Measurements from ENCODE around the gene RPS10.
"Not testable (repeated sequence)": the region's sequence is repeated elsewhere in the genome, so short reads cannot be mapped to it uniquely, and the experiment has no call there.

The RPS10 gene

DNA sequence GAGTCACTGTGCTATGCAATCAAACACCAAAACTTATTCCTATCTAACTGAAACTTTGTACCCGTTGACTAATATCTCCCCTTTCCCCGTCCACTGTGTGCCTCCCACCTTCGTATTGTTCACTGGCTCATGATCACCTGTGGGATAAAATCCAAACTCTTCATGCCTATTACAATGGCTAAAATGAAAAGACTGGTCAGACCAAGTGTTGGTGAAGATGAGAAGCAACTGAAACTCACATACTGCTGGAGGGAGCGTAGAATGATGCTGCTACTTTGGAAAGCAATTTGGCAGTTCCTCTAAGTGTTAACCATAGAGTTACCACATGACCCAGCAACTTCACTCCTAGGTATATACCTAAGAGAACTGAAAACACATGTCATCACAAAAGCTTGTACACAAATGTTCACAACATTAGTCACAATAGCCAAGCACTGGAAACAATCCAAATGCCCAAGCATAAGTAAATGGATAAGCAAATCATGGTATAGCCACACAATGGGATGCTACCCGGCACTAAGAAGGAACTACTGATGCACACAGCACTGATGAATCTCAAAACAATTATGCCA is 13.1 kb downstream of the RPS10 start:
- no peak for TF ChIP-seq EZH2 (IDR thresholded peaks at IDR 0.05; ENCODE audit: borderline replicate concordance, low read length)
- TF ChIP-seq, protein P1, sequence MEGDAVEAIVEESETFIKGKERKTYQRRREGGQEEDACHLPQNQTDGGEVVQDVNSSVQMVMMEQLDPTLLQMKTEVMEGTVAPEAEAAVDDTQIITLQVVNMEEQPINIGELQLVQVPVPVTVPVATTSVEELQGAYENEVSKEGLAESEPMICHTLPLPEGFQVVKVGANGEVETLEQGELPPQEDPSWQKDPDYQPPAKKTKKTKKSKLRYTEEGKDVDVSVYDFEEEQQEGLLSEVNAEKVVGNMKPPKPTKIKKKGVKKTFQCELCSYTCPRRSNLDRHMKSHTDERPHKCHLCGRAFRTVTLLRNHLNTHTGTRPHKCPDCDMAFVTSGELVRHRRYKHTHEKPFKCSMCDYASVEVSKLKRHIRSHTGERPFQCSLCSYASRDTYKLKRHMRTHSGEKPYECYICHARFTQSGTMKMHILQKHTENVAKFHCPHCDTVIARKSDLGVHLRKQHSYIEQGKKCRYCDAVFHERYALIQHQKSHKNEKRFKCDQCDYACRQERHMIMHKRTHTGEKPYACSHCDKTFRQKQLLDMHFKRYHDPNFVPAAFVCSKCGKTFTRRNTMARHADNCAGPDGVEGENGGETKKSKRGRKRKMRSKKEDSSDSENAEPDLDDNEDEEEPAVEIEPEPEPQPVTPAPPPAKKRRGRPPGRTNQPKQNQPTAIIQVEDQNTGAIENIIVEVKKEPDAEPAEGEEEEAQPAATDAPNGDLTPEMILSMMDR (IDR thresholded peaks at IDR 0.05; ENCODE audit: low read length) = no peak
- no peaks in the 10 kb centered on the region for H4K20me1 ChIP-seq (ENCODE audit: insufficient read depth, low read length)

DNA sequence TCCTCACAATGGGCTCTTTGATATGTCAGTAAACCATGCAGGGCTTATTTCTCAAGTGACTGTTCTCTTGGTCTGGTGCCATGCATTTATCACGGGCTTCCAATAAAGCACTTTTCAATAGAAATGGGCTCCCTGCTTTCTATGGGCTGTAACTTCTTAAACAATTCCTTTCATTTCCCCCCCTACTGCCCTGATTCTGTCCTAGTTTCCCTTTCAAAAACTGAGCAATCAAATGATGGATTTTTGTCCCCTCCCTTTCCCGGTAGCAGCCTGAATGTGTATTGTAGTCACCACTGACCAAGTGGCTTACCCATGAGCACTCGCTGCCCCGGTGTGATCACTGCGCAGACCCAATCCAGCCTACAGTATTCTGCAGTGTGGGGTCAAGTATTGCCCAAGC is 13.9 kb downstream of the RPS10 start:
- H4K20me1 ChIP-seq (ENCODE audit: insufficient read depth, low read length) = no peaks in the 10 kb centered on the region
- no peaks in the 10 kb centered on the region for H3K27me3 ChIP-seq (ENCODE audit: insufficient read depth, low read length)
- H2AFZ ChIP-seq (ENCODE audit: low read length) = no peak overlapping the region
- H3K4me1 ChIP-seq (ENCODE audit: insufficient read depth, low read length, severe bottlenecking) = no peaks in the 10 kb centered on the region
- H3K9ac ChIP-seq (ENCODE audit: low read length) = no peak overlapping the region
- no peaks in the 10 kb centered on the region for H3K9me2 ChIP-seq (ENCODE audit: low read depth, low read length)
- TF ChIP-seq, protein P1 (IDR thresholded peaks at IDR 0.05; ENCODE audit: low read length) = no peak
- TF ChIP-seq EZH2 (IDR thresholded peaks at IDR 0.05; ENCODE audit: borderline replicate concordance, low read length) = no peak
- H3K4me2 ChIP-seq (ENCODE audit: low read length) = no peak overlapping the region
- no peaks in the 10 kb centered on the region for H3F3A ChIP-seq (ENCODE audit: insufficient read depth, low read length)
- no peak overlapping the region for H3K4me3 ChIP-seq (ENCODE audit: low read depth, low read length, poor library complexity, severe bottlenecking)
- peaks cover 30% of the 10 kb centered on the region for H3K36me3 ChIP-seq (ENCODE audit: insufficient read depth, low read length)
- no peaks in the 10 kb centered on the region for H3K9me3 ChIP-seq (ENCODE audit: low read length)
- H3K79me2 ChIP-seq (ENCODE audit: insufficient read depth, low read length) = no peaks in the 10 kb centered on the region
- H3K27ac ChIP-seq (ENCODE audit: low read depth, low read length, poor library complexity, severe bottlenecking) = no peak overlapping the region

More for the DNA sequence above, 13.1 kb downstream of the RPS10 start:
- no peaks in the 10 kb centered on the region for H3F3A ChIP-seq (ENCODE audit: insufficient read depth, low read length)
- H2AFZ ChIP-seq (ENCODE audit: low read length) = no peak overlapping the region
- no peak overlapping the region for H3K4me3 ChIP-seq (ENCODE audit: low read depth, low read length, poor library complexity, severe bottlenecking)
- peaks cover 38% of the 10 kb centered on the region for H3K36me3 ChIP-seq (ENCODE audit: insufficient read depth, low read length)
- H3K9me3 ChIP-seq (ENCODE audit: low read length) = no peaks in the 10 kb centered on the region
- no peaks in the 10 kb centered on the region for H3K4me1 ChIP-seq (ENCODE audit: insufficient read depth, low read length, severe bottlenecking)
- no peak overlapping the region for H3K4me2 ChIP-seq (ENCODE audit: low read length)
- H3K27ac ChIP-seq (ENCODE audit: low read depth, low read length, poor library complexity, severe bottlenecking) = no peak overlapping the region
- no peak overlapping the region for H3K9ac ChIP-seq (ENCODE audit: low read length)
- no peaks in the 10 kb centered on the region for H3K27me3 ChIP-seq (ENCODE audit: insufficient read depth, low read length)
- H3K79me2 ChIP-seq (ENCODE audit: insufficient read depth, low read length) = no peaks in the 10 kb centered on the region
- no peaks in the 10 kb centered on the region for H3K9me2 ChIP-seq (ENCODE audit: low read depth, low read length)

DNA sequence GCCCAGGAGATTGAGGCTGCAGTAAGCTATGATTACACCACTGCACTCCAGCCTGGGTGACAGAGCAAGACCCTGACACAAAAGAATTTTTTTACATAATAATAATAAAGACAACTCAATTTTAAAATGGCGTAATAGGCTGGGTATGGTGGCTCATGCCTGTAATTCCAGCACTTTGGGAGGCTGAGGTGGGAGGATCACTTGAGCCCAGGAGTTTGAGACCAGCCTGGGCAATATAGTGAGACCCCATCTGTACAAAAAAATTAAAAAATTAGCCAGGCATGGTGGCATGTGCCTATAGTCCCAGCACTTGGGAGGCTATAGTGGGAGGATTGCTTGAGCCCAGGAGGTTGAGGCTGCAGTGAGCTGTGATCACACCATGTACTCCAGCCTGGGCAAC is 18.0 kb downstream of the RPS10 start:
- not testable (repeated sequence) for H3K9me2 ChIP-seq (ENCODE audit: low read depth, low read length); H3K4me1 ChIP-seq (ENCODE audit: insufficient read depth, low read length, severe bottlenecking); H4K20me1 ChIP-seq (ENCODE audit: insufficient read depth, low read length); H3K9me3 ChIP-seq (ENCODE audit: low read length); H3K9ac ChIP-seq (ENCODE audit: low read length); H3F3A ChIP-seq (ENCODE audit: insufficient read depth, low read length); H3K27ac ChIP-seq (ENCODE audit: low read depth, low read length, poor library complexity, severe bottlenecking); H3K27me3 ChIP-seq (ENCODE audit: insufficient read depth, low read length); H3K79me2 ChIP-seq (ENCODE audit: insufficient read depth, low read length); H3K4me2 ChIP-seq (ENCODE audit: low read length); H3K36me3 ChIP-seq (ENCODE audit: insufficient read depth, low read length); H2AFZ ChIP-seq (ENCODE audit: low read length); H3K4me3 ChIP-seq (ENCODE audit: low read depth, low read length, poor library complexity, severe bottlenecking)

DNA sequence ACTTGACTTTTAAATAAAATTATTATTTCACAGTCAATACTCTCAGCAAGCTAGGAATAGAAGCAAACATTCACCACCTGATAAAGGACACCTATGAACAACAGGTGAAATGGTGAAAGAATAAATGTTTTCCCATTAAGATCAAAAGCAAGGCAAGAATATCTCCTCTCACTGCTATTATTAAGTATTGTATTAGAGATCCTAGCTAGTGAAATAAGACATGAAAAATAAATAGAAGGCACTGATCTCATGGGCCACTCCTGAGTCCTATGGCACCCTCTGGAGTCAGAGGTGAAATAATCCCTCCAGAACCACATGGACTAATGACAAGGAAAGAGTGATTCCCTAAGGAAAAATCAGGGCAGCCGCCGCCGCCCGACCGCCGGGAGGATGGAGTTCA is 29.4 kb downstream of the RPS10 start:
- no peaks in the 10 kb centered on the region for H3K36me3 ChIP-seq (ENCODE audit: insufficient read depth, low read length)
- peaks cover 14% of the 10 kb centered on the region for H3K4me1 ChIP-seq (ENCODE audit: insufficient read depth, low read length, severe bottlenecking)
- no peaks in the 10 kb centered on the region for H3F3A ChIP-seq (ENCODE audit: insufficient read depth, low read length)
- H3K9ac ChIP-seq (ENCODE audit: low read length) = no peak overlapping the region
- peaks cover 3% of the 10 kb centered on the region; the same call in 1 of the 2 replicates for H3K9me3 ChIP-seq (ENCODE audit: low read length)
- H3K4me3 ChIP-seq (ENCODE audit: low read depth, low read length, poor library complexity, severe bottlenecking) = no peak overlapping the region
- TF ChIP-seq, protein P1 (IDR thresholded peaks at IDR 0.05; ENCODE audit: low read length) = no peak
- TF ChIP-seq EZH2 (IDR thresholded peaks at IDR 0.05; ENCODE audit: borderline replicate concordance, low read length) = no peak
- H3K79me2 ChIP-seq (ENCODE audit: insufficient read depth, low read length) = peaks cover 1% of the 10 kb centered on the region
- no peaks in the 10 kb centered on the region for H4K20me1 ChIP-seq (ENCODE audit: insufficient read depth, low read length)
- no peak overlapping the region for H3K4me2 ChIP-seq (ENCODE audit: low read length)
- no peaks in the 10 kb centered on the region for H3K9me2 ChIP-seq (ENCODE audit: low read depth, low read length)
- no peak overlapping the region for H2AFZ ChIP-seq (ENCODE audit: low read length)
- H3K27ac ChIP-seq (ENCODE audit: low read depth, low read length, poor library complexity, severe bottlenecking) = no peak overlapping the region
- H3K27me3 ChIP-seq (ENCODE audit: insufficient read depth, low read length) = no peaks in the 10 kb centered on the region
